GM12892 (cell line): ENCODE results near the gene SPSB3.

Source experiments
- POLR2A ChIP-seq: IDR thresholded peaks from 2 replicates; pipeline ENCODE4 v1.6.1; 2011; ENCODE audit warnings: low read depth, low read length, control low read depth
- POLR2AphosphoS5 ChIP-seq: IDR thresholded peaks from 2 replicates; pipeline ENCODE4 v1.6.1; 2011; ENCODE audit warnings: low read depth, low read length, control low read depth
- TAF1 ChIP-seq: IDR thresholded peaks from 2 replicates; pipeline ENCODE4 v1.6.1; 2011; ENCODE audit warnings: low read depth, mild to moderate bottlenecking, control low read depth, low read length, borderline replicate concordance

DNA sequence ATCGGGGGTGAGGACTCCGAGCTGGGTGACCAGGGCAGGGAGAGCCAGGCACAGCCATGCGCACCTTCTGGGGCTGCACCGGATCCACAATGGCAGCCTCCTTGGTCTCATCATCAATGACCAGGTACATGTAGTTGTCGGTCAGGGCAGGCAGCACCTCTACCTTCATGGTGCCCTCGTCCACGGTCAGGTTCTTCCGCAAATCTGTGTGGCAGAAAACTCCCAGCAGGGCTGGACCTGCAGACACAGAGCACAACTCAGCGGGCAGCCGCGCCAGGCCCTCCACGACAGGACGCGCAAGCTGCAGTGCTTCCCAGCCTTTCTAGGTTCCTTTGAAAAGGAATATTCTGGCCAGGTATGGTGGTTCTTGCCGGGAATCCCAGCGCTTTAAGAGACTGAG, 40.4 kb upstream of the SPSB3 start:
- no peak for TF ChIP-seq POLR2A
- TF ChIP-seq POLR2AphosphoS5: no peak
- no peak for TF ChIP-seq TAF1
